HG03460 (cell line): Measurements from ENCODE around the gene PPP3CA.

ENCODE experiments used
- ATAC-seq: cut with Tn5 transposase; IDR thresholded peaks from one replicate; pipeline ENCODE4 v1.9.1; 2021; ENCODE audit not compliant: unreplicated experiment

PPP3CA gene

GRCh38 chr4:100977274-100977673, 370.1 kb downstream of the PPP3CA start:
- ATAC-seq: no peak
